PC-3 (cell line): ENCODE data around the gene CELSR2. TPM values are rescaled to one million over a fixed set of nuclear protein-coding genes. Genes with fewer than 3 reads are reported as not detected.

Experiments
- ATAC-seq: fragments of 200-7000 bp; cut with Tn5 transposase; 2 replicates; pipeline ENCODE4 v1.9.1; 2020; ENCODE audit warnings: mild to moderate bottlenecking, moderate library complexity
- BruUV-seq: library from RNA; stranded (reverse); fragments of 400-500 nt; replicated peaks from 2 replicates; lab custom pipeline; 2021; lab: Mats Ljungman, UMichigan
- CTCF ChIA-PET: fragments of 300-600 bp; sonication (Branson Sonifier 250); formaldehyde crosslinking; loops from one replicate; lab custom pipeline; 2022; ENCODE audit warnings: antibody characterized with exemption; lab: Charles Lee
- POLR2A ChIA-PET: fragments of 300-600 bp; sonication (Branson Sonifier 250); formaldehyde crosslinking; loops from one replicate; lab custom pipeline; 2022; ENCODE audit warnings: antibody characterized with exemption; ENCODE audit not compliant: unreplicated experiment; lab: Charles Lee
- DNase-seq: peaks from one replicate; pipeline ENCODE4 v3.0.0-alpha.2; 2015
- H2AFZ ChIP-seq: fragments of 300-600 bp; sonication (generic); 2 replicates; pipeline ENCODE4 v1.6.0; 2016; ENCODE audit warnings: antibody characterized with exemption, low read length
- H3F3A ChIP-seq: fragments of 300-600 bp; sonication (generic); one replicate; pipeline ENCODE4 v1.6.0; 2017; ENCODE audit warnings: antibody characterized with exemption, low read length, control low read depth, mild to moderate bottlenecking; ENCODE audit not compliant: unreplicated experiment
- H3K27ac ChIP-seq: fragments of 300-600 bp; sonication (generic); 2 replicates; pipeline ENCODE4 v1.5.1; 2016; ENCODE audit warnings: mild to moderate bottlenecking, low read length
- H3K27me3 ChIP-seq: fragments of 300-600 bp; sonication (generic); 2 replicates; pipeline ENCODE4 v1.6.1; 2016; ENCODE audit warnings: low read length, mixed read lengths
- H3K36me3 ChIP-seq: fragments of 300-600 bp; sonication (generic); 2 replicates; pipeline ENCODE4 v1.6.1; 2016; ENCODE audit warnings: low read depth, mixed run types, low read length, mixed read lengths
- H3K4me1 ChIP-seq: fragments of 300-600 bp; sonication (generic); 2 replicates; pipeline ENCODE4 v1.5.1; 2016; ENCODE audit warnings: low read length; ENCODE audit not compliant: insufficient read depth
- H3K4me2 ChIP-seq: fragments of 300-600 bp; sonication (generic); 2 replicates; pipeline ENCODE4 v1.6.0; 2016; ENCODE audit warnings: low read length
- H3K4me3 ChIP-seq: fragments of 300-600 bp; sonication (generic); 2 replicates; pipeline ENCODE4 v1.5.1; 2016; ENCODE audit warnings: mild to moderate bottlenecking, low read length, mixed read lengths
- H3K79me2 ChIP-seq: fragments of 300-600 bp; sonication (generic); 2 replicates; pipeline ENCODE4 v1.6.1; 2017; ENCODE audit warnings: low read length, mixed read lengths
- H3K9ac ChIP-seq: fragments of 300-600 bp; sonication (generic); 2 replicates; pipeline ENCODE4 v1.6.0; 2016; ENCODE audit warnings: mild to moderate bottlenecking, low read length
- H3K9me2 ChIP-seq: fragments of 300-600 bp; sonication (generic); replicated peaks from 2 replicates; pipeline ENCODE4 v1.6.1; 2016; ENCODE audit warnings: mixed run types, low read length, mixed read lengths
- H3K9me3 ChIP-seq: fragments of 300-600 bp; sonication (generic); 2 replicates; pipeline ENCODE4 v1.6.1; 2016; ENCODE audit warnings: low read length, mixed read lengths
- H4K20me1 ChIP-seq: fragments of 300-600 bp; sonication (generic); 2 replicates; pipeline ENCODE4 v1.6.1; 2016; ENCODE audit warnings: low read length, mixed read lengths
- CTCF ChIP-seq: fragments of 300-600 bp; sonication (generic); conservative IDR thresholded peaks from 2 replicates; pipeline ENCODE4 v1.5.1; 2017; ENCODE audit warnings: antibody characterized with exemption, low read depth, mild to moderate bottlenecking, low read length
- EZH2 ChIP-seq: fragments of 300-600 bp; sonication (generic); IDR thresholded peaks from one replicate; pipeline ENCODE4 v1.6.1; 2017; ENCODE audit warnings: antibody characterized with exemption, mild to moderate bottlenecking, low read length; ENCODE audit not compliant: unreplicated experiment
- EZH2phosphoT487 ChIP-seq: fragments of 300-600 bp; sonication (generic); IDR thresholded peaks from 2 replicates; pipeline ENCODE4 v1.6.1; 2018; ENCODE audit warnings: mild to moderate bottlenecking, antibody characterized with exemption, low read length, borderline replicate concordance
- intact Hi-C: fragments of 100-400 bp; cut with micrococcal nuclease; formaldehyde crosslinking; loops from 2 replicates; pipeline ENCODE4 v1.9.0; 2023
- total RNA-seq: library from RNA; depleted of rRNA; stranded (reverse); fragments of >200 nt; gene quantifications from 2 replicates; pipeline ENCODE4 v1.2.3, GENCODE V29; 2014

The CELSR2 gene
- total RNA-seq, 1 experiment from 2014 or later = 3.6 TPM

- no peak overlapping the region for H3K4me2 ChIP-seq
- TF ChIP-seq EZH2phosphoT487 (no peak), CTCF (no peak), EZH2 (no peak)
- ATAC-seq = no peak
- H3K9ac ChIP-seq = no peak overlapping the region
- no peak overlapping the region for H3K27ac ChIP-seq
- BruUV-seq = no TSS peak
- H3F3A ChIP-seq = no peaks in the 10 kb centered on the region
- no peaks in the 10 kb centered on the region for H3K9me3 ChIP-seq
- ChIA-PET POLR2A (no interaction called here), CTCF (interaction anchor here (0.7 kb wide), 1 partner anchor 1586 kb away, joined by 3 read pairs; no protein-coding TSS in a partner anchor)
- H4K20me1 ChIP-seq = no peaks in the 10 kb centered on the region
- intact Hi-C loops = no loop called here
- no peak overlapping the region for H2AFZ ChIP-seq
- no peak overlapping the region for H3K4me3 ChIP-seq
- H3K36me3 ChIP-seq = no peaks in the 10 kb centered on the region
- no peak for DNase-seq
- no peaks in the 10 kb centered on the region for H3K27me3 ChIP-seq
- H3K79me2 ChIP-seq = no peaks in the 10 kb centered on the region
- H3K4me1 ChIP-seq = peaks cover 8% of the 10 kb centered on the region; the same call in 1 of the 2 replicates
- no peaks in the 10 kb centered on the region for H3K9me2 ChIP-seq
Measured at GRCh38 chr1:109247401-109248365, 1.7 kb upstream of the CELSR2 start.

- Histone ChIP-seq H3K9me3 (no peaks in the 10 kb centered on the region), H3K9me2 (no peaks in the 10 kb centered on the region), H2AFZ (no peak overlapping the region), H3K4me3 (no peak overlapping the region), H3K9ac (no peak overlapping the region), H3K27me3 (no peaks in the 10 kb centered on the region), H3K4me1 (peaks cover 8% of the 10 kb centered on the region; the same call in 1 of the 2 replicates), H4K20me1 (no peaks in the 10 kb centered on the region), H3K4me2 (no peak overlapping the region), H3K79me2 (no peaks in the 10 kb centered on the region), H3K36me3 (no peaks in the 10 kb centered on the region), H3F3A (no peaks in the 10 kb centered on the region), H3K27ac (no peak overlapping the region)
- DNase-seq (no peak), ATAC-seq (no peak)
- intact Hi-C loops = no loop called here
- BruUV-seq = no TSS peak
- POLR2A ChIA-PET = no interaction called here
- CTCF ChIA-PET = no interaction called here
- no peak for TF ChIP-seq EZH2phosphoT487
- no peak for TF ChIP-seq EZH2
- no peak for TF ChIP-seq CTCF
Measured at GRCh38 chr1:109248444-109248796, 919 bp upstream of the CELSR2 start.
